Bronchial epithelial cell (primary cell): Measurements from ENCODE around the gene SCOC. TPM values are rescaled to one million over a fixed set of nuclear protein-coding genes. Genes with fewer than 3 reads are reported as not detected.

Source experiments
- DNase-seq: peaks from one replicate; pipeline ENCODE4 v3.0.0-alpha.2; 2010; ENCODE audit warnings: low read depth
- FAIRE-seq: peaks from 2 replicates; lab custom pipeline; 2011; peaks lifted over from hg19 to GRCh38; lab: Jason Lieb, UNC
- H3K27me3 ChIP-seq: 2 replicates; pipeline ENCODE4 v1.5.1; 2011; ENCODE audit warnings: low read length; ENCODE audit not compliant: control insufficient read depth, insufficient read depth
- H3K36me3 ChIP-seq: 2 replicates; pipeline ENCODE4 v1.5.1; 2011; ENCODE audit warnings: low read length; ENCODE audit not compliant: control insufficient read depth, insufficient read depth
- H3K4me3 ChIP-seq: 2 replicates; pipeline ENCODE4 v1.5.1; 2011; ENCODE audit warnings: mild to moderate bottlenecking, low read depth, low read length, control low read depth
- total RNA-seq: library from RNA; depleted of rRNA; stranded (reverse); fragments of >200 nt; gene quantifications from 2 replicates; pipeline ENCODE4 v1.2.1, GENCODE V29; 2014
- TF ChIP-seq, protein P1 (sequence below): IDR thresholded peaks from 2 replicates; pipeline ENCODE4 v1.5.1; 2011; ENCODE audit warnings: mild to moderate bottlenecking, moderate library complexity, low read length, control low read depth, inconsistent platforms; ENCODE audit not compliant: insufficient read depth, severe bottlenecking

The SCOC gene
- total RNA-seq, 1 donor from 2014 or later: 61.9 TPM

- Histone ChIP-seq H3K27me3 (no peaks in the 10 kb centered on the region), H3K4me3 (no peak overlapping the region), H3K36me3 (no peaks in the 10 kb centered on the region)
- TF ChIP-seq, protein P1, sequence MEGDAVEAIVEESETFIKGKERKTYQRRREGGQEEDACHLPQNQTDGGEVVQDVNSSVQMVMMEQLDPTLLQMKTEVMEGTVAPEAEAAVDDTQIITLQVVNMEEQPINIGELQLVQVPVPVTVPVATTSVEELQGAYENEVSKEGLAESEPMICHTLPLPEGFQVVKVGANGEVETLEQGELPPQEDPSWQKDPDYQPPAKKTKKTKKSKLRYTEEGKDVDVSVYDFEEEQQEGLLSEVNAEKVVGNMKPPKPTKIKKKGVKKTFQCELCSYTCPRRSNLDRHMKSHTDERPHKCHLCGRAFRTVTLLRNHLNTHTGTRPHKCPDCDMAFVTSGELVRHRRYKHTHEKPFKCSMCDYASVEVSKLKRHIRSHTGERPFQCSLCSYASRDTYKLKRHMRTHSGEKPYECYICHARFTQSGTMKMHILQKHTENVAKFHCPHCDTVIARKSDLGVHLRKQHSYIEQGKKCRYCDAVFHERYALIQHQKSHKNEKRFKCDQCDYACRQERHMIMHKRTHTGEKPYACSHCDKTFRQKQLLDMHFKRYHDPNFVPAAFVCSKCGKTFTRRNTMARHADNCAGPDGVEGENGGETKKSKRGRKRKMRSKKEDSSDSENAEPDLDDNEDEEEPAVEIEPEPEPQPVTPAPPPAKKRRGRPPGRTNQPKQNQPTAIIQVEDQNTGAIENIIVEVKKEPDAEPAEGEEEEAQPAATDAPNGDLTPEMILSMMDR: no peak
- FAIRE-seq (no peak), DNase-seq (no peak)
Measured at GRCh38 chr4:140332734-140333133, 40.7 kb upstream of the SCOC start.

GRCh38 chr4:140333523-140333922, 39.9 kb upstream of the SCOC start:
- DNase-seq: no peak
- no peak overlapping the region for H3K4me3 ChIP-seq
- no peaks in the 10 kb centered on the region for H3K36me3 ChIP-seq
- no peak for FAIRE-seq
- H3K27me3 ChIP-seq: no peaks in the 10 kb centered on the region
- TF ChIP-seq, protein P1: no peak

- no peaks in the 10 kb centered on the region for H3K27me3 ChIP-seq
- H3K36me3 ChIP-seq: no peaks in the 10 kb centered on the region
- DNase-seq (no peak), FAIRE-seq (no peak)
- TF ChIP-seq, protein P1: no peak
- H3K4me3 ChIP-seq: no peak overlapping the region
Measured at GRCh38 chr4:140335076-140335475, 38.4 kb upstream of the SCOC start.

- no peaks in the 10 kb centered on the region for H3K36me3 ChIP-seq
- TF ChIP-seq, protein P1: no peak
- FAIRE-seq: no peak
- no peaks in the 10 kb centered on the region for H3K27me3 ChIP-seq
- DNase-seq: no peak
- H3K4me3 ChIP-seq: no peak overlapping the region
Measured at GRCh38 chr4:140336730-140337129, 36.7 kb upstream of the SCOC start.

DNA sequence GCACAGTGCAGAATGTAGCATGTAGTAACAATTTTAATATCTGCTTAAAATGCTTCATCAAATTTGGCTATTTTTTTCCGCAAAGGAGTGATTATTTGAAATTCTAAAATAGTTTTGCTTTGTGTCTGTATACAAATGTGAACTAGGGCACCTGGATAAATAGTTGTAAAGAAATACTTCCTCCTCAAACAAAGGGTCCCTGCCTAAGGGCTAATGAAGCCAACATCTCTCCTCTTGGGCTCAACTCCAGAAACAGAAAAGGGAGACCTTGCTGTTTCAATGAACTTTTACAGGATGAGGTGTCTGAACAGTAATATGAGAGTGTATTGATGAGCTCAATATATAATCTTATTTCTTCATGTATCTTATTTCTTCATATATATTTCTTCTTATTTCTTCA, 30.8 kb upstream of the SCOC start:
- no peak for DNase-seq

DNA sequence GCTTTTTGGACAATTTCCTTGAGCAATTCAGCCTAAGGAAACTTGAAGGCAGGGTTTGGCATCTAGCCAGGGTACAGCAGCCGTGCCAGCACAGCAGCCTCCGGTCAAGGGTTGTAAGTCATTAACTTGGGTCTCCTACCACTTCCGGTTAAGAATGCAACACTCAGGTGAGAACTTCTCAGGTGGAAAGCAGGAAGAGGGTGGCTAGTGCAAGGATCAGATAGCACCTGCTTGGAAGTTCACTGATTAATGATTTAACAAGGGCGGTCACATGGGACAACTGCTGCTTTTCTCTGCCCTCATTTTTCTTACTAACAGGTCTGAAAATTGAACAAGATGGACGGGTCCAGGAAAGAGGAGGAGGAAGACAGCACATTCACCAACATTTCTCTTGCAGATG, 30.1 kb upstream of the SCOC start:
- FAIRE-seq (no peak), DNase-seq (peak; percentile 61)
- no peak overlapping the region for H3K4me3 ChIP-seq
- H3K36me3 ChIP-seq: no peaks in the 10 kb centered on the region
- TF ChIP-seq, protein P1: no peak
- no peaks in the 10 kb centered on the region for H3K27me3 ChIP-seq

More for the DNA sequence above, 30.8 kb upstream of the SCOC start:
- H3K36me3 ChIP-seq: no peaks in the 10 kb centered on the region
- no peak overlapping the region for H3K4me3 ChIP-seq
- TF ChIP-seq, protein P1: no peak
- no peaks in the 10 kb centered on the region for H3K27me3 ChIP-seq
- FAIRE-seq: no peak
